GM12874 (cell line): ENCODE measurements around the gene COL4A1.

Experiments
- TF ChIP-seq, protein P1 (sequence below): IDR thresholded peaks from 2 replicates; pipeline ENCODE4 v1.5.1; 2011; ENCODE audit warnings: low read depth, mild to moderate bottlenecking, control low read depth, low read length, moderate library complexity; ENCODE audit not compliant: insufficient read depth

COL4A1 gene

DNA sequence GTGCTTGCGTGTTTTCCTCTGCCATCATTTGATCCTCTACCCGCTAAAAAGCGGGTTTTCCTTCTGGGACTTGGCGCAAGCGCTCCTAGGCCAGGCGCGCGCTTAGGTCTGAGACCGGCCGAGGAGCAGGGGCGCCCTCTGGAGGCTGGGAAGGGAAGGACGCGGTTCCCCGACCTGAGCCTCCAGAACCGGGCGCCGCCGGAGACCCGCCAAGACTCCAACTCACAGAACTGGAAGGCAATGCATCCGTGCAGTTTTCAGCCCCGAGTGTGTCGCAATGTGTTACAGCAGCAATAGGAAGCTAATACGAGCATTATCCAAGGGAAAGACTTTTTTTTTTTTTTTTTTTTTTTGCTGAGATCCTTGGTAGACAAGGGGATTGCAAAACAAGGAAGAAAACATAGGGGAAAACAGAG lies 190.9 kb downstream of the COL4A1 start:
- TF ChIP-seq, protein P1, sequence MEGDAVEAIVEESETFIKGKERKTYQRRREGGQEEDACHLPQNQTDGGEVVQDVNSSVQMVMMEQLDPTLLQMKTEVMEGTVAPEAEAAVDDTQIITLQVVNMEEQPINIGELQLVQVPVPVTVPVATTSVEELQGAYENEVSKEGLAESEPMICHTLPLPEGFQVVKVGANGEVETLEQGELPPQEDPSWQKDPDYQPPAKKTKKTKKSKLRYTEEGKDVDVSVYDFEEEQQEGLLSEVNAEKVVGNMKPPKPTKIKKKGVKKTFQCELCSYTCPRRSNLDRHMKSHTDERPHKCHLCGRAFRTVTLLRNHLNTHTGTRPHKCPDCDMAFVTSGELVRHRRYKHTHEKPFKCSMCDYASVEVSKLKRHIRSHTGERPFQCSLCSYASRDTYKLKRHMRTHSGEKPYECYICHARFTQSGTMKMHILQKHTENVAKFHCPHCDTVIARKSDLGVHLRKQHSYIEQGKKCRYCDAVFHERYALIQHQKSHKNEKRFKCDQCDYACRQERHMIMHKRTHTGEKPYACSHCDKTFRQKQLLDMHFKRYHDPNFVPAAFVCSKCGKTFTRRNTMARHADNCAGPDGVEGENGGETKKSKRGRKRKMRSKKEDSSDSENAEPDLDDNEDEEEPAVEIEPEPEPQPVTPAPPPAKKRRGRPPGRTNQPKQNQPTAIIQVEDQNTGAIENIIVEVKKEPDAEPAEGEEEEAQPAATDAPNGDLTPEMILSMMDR, result peak; percentile 84

DNA sequence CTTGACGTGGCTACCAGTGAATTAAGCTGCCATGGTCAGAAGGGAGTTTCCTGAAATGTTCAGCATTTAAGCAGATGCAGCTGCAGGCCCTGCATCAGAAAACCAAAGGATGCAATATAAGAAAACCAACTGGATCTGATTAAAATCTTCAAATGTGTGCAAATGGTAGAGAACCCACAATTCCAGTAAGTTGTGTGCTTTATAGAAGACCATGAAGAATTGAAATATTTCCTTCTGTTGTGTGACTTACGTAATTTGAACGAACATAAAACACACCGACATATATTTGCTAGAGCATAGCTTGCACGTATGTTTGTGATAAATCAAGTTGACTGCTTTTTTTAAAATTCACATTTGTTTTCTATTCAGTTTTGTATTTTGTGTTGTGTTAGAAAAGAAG lies 191.4 kb downstream of the COL4A1 start:
- TF ChIP-seq, protein P1, result no peak

DNA sequence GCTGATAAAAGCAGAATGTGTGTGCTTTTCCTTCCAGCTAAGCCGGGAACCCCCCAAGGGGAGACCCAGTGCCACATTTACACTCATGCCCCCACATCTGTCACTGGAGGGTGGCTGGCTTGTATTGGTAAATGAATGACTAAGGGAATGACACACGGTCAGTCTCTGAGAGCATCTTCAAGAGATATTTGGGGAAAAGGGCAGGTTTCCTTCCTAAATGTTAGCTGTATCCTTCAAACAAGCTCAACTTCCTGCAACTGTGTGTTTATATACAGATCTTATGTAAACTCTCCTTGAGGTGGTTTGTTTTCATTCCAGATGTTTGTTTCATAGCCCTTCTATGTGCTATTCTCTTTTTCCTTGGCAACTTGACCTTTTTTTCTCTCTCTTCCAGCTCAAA lies 192.6 kb downstream of the COL4A1 start:
- TF ChIP-seq, protein P1, result no peak

DNA sequence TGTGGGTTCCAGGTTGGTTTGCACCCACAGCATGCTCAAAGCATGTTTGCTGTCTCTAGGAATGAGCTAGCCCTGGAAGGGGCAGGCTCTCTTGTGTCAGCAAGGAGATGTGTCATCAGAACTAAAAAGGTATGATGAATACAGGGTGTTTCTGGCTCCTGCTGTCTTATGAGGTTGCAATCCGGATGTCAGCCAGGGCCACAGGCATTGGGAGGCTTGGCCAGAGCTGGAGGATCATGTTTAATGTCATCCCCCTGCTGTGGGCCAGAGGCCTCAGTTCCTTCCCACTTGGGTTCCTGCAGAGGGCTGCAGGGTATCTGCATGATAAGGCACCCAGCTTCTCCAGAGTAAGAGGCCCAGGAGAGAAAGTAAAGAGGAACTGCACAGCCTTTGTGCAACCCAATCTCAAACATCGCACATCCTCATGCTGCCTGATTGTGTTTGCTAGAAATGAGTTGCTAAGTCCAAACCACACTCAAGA lies 193.6 kb downstream of the COL4A1 start:
- TF ChIP-seq, protein P1, result no peak

DNA sequence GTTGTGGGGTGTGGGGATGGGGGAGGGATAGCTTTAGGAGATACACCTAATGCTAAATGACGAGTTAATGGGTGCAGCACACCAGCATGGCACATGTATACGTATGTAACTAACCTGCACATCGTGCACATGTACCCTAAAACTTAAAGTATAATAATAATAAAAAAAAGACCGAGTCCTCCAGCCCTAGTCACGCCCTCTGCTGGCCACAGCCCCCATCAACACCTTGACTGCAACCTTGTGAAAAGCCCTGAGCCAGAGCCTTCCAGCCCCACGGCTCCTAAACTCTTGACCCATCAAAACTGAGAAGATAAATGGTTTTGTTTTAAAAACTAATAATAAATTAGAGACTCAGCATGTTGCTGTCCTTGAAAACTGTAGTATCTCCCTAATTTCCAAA lies 194.6 kb downstream of the COL4A1 start:
- TF ChIP-seq, protein P1, result peak; percentile 28; the same call in 1 of the 2 replicates

DNA sequence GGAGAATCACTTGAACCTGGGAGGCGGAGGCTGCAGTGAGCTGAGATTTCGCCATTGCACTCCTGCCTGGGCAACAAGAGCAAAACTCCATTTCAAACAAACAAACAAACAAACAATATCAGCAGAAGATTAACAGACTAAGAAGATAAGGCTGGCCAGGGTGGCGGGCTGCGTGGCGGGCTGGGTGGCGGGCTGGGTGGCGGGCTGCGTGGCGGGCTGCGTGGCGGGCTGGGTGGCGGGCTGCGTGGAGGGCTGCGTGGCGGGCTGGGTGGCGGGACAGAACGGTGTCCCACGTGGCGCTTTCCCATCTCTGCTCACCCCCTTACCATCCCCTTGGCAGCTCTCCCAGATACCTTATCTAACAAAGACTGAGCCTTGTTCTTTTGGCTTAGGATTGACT lies 196.2 kb downstream of the COL4A1 start:
- TF ChIP-seq, protein P1, result no peak

DNA sequence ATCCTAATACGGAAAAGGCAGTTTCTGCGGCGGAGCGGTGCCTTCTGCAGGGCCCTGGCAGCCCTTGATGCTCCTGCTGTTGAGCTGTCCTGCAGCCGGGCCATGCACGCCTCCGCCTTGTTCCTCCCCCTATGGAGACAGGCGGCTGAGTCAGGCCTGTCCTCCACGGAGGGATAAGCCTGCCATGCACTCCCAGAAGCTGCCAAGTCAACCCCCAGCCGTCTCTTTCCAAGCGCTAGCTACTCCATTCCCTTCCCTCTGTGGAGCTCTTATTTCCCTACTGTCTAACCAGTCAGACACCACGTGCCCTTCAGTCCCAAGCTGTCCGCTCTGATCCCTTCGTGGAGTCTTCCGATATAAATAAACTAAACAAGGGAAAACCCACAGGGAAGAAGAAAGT lies 197.0 kb downstream of the COL4A1 start:
- TF ChIP-seq, protein P1, result no peak
